CD4-positive, alpha-beta T cell (primary cell): ENCODE data around the gene VEGFA. TPM values are rescaled to one million over a fixed set of nuclear protein-coding genes. Genes with fewer than 3 reads are reported as not detected.
A peak's percentile ranks its signal among the peaks of the same experiment; 100 is the strongest.

Source experiments
- ATAC-seq: fragments of 200-7000 bp; cut with Tn5 transposase; one replicate; pipeline ENCODE4 v1.10.0; 2022; ENCODE audit warnings: mild to moderate bottlenecking; ENCODE audit not compliant: poor library complexity
- CTCF ChIA-PET: fragments of 350-600 bp; sonication (Branson Sonifier 250); formaldehyde crosslinking; loops from one replicate; lab custom pipeline; 2021; ENCODE audit warnings: antibody characterized with exemption, inconsistent platforms; lab: Charles Lee
- POLR2A ChIA-PET: fragments of 350-600 bp; sonication (Branson Sonifier 250); formaldehyde crosslinking; loops from one replicate; lab custom pipeline; 2021; ENCODE audit warnings: antibody characterized with exemption, inconsistent platforms; lab: Charles Lee
- DNase-seq, 14 experiments: peaks; one replicate each; pipeline ENCODE4 v3.0.0-alpha.2; 2013 to 2020; ENCODE audit warnings: mixed read lengths in 2 of 14
- H3K27ac ChIP-seq, 2 donors: one replicate each; pipeline versions ENCODE4 v1.5.1 to v1.7.0; 2013; ENCODE audit warnings: low read length in 2 of 2, low read depth in 1 of 2, mild to moderate bottlenecking in 1 of 2
- H3K27me3 ChIP-seq, 2 experiments: 1 replicate in 1 of 2; 2 replicates in 1 of 2; pipeline versions ENCODE4 v1.6.1 to v1.7.0; 2013; ENCODE audit warnings: low read length in 2 of 2, control low read depth in 1 of 2, mild to moderate bottlenecking in 1 of 2, moderate library complexity in 1 of 2; ENCODE audit not compliant: insufficient read depth in 2 of 2, control insufficient read depth in 1 of 2
- H3K36me3 ChIP-seq: one replicate; pipeline ENCODE4 v1.6.1; 2013; ENCODE audit warnings: low read length, control low read depth; ENCODE audit not compliant: insufficient read depth
- H3K4me1 ChIP-seq: one replicate; pipeline ENCODE4 v1.6.1; 2013; ENCODE audit warnings: low read length, control low read depth; ENCODE audit not compliant: insufficient read depth
- H3K4me3 ChIP-seq: one replicate; pipeline ENCODE4 v1.5.1; 2013; ENCODE audit warnings: mild to moderate bottlenecking, low read length, moderate library complexity
- H3K9me3 ChIP-seq, 2 experiments: 1 replicate in 1 of 2; 2 replicates in 1 of 2; pipeline versions ENCODE4 v1.6.1 to v1.7.0; 2013; ENCODE audit warnings: low read length in 2 of 2, mild to moderate bottlenecking in 2 of 2, control low read depth in 1 of 2, moderate library complexity in 1 of 2; ENCODE audit not compliant: control insufficient read depth in 1 of 2, insufficient read depth in 1 of 2
- H3K27ac Mint-ChIP-seq: one replicate; pipeline ENCODE4 v1.8.0; 2020; ENCODE audit warnings: mixed read lengths
- H3K27me3 Mint-ChIP-seq: one replicate; pipeline ENCODE4 v1.8.0; 2021; ENCODE audit warnings: mixed read lengths
- H3K36me3 Mint-ChIP-seq: one replicate; pipeline ENCODE4 v1.8.0; 2021; ENCODE audit warnings: low read depth, mixed read lengths
- H3K4me1 Mint-ChIP-seq: one replicate; pipeline ENCODE4 v1.8.0; 2021; ENCODE audit warnings: low read depth, mixed read lengths
- H3K4me3 Mint-ChIP-seq: one replicate; pipeline ENCODE4 v1.8.0; 2020; ENCODE audit warnings: mild to moderate bottlenecking, mixed read lengths
- H3K9me3 Mint-ChIP-seq: one replicate; pipeline ENCODE4 v1.8.0; 2020; ENCODE audit warnings: mixed read lengths
- CTCF ChIP-seq: fragments of 200-600 bp; IDR thresholded peaks from one replicate; pipeline ENCODE4 v1.8.0; 2022; ENCODE audit warnings: antibody characterized with exemption, mild to moderate bottlenecking
- intact Hi-C, 2 experiments: fragments of 100-400 bp; cut with DNase I in 1 of 2; cut with micrococcal nuclease in 1 of 2; formaldehyde crosslinking; loops; one replicate each; pipeline versions ENCODE4 v1.15.1 to v1.9.0; 2023 to 2025; cut with DNase I, micrococcal nuclease
- total RNA-seq, 174 experiments: library from RNA in 2 of 174; stranded (reverse) in 2 of 174; gene quantifications; one replicate each; pipeline ENCODE4 v1.2.3 and lab custom pipeline; 2021 to 2026

The VEGFA gene
- total RNA-seq, 2 experiments from 2014 or later, result 3.5 to 3.7 TPM

- Histone ChIP-seq H3K27ac (no peak overlapping the region), H3K36me3 (no peaks in the 10 kb centered on the region), H3K4me3 (no peak overlapping the region), H3K27me3 (peaks cover 0 to 3% of the 10 kb centered on the region in 2 experiments), H3K9me3 (no peaks in the 10 kb centered on the region), H3K4me1 (no peaks in the 10 kb centered on the region)
- Mint-ChIP-seq H3K27me3 (peaks cover 4% of the 10 kb centered on the region), H3K4me1 (no peaks in the 10 kb centered on the region), H3K27ac (no peak overlapping the region), H3K36me3 (no peaks in the 10 kb centered on the region), H3K4me3 (no peak overlapping the region), H3K9me3 (no peaks in the 10 kb centered on the region)
- intact Hi-C loops, result loop anchor here in 1 of 2 experiments (2.0 kb wide), 1 partner anchor 92 kb away; no protein-coding TSS in a partner anchor
- TF ChIP-seq CTCF, result peak; percentile 54
- peak in 3 of 14 experiments; percentile 16 to 33 (median 22) for DNase-seq
- ChIA-PET CTCF (no interaction called here), POLR2A (no interaction called here)
- ATAC-seq, result peak; percentile 34
These were observed 11.4 kb upstream of the VEGFA start for GRCh38 chr6:43758617-43759050.

- H3K27me3 Mint-ChIP-seq, result peaks cover 4% of the 10 kb centered on the region
- Histone ChIP-seq H3K27me3 (peaks cover 0 to 3% of the 10 kb centered on the region in 2 experiments), H3K36me3 (no peaks in the 10 kb centered on the region), H3K4me3 (no peak overlapping the region), H3K27ac (no peak overlapping the region), H3K9me3 (no peaks in the 10 kb centered on the region), H3K4me1 (no peaks in the 10 kb centered on the region)
- H3K4me1 Mint-ChIP-seq, result no peaks in the 10 kb centered on the region
- no peak for ATAC-seq
- intact Hi-C loops, result loop anchor here in 1 of 2 experiments (2.0 kb wide), 1 partner anchor 93 kb away; no protein-coding TSS in a partner anchor
- ChIA-PET POLR2A (no interaction called here), CTCF (interaction anchor here (1.5 kb wide), 1 partner anchor 10 kb away, joined by 4 read pairs; no protein-coding TSS in a partner anchor)
- no peak for DNase-seq
- H3K9me3 Mint-ChIP-seq, result no peaks in the 10 kb centered on the region
- H3K27ac Mint-ChIP-seq, result no peak overlapping the region
- TF ChIP-seq CTCF, result no peak
- H3K4me3 Mint-ChIP-seq, result no peak overlapping the region
- H3K36me3 Mint-ChIP-seq, result no peaks in the 10 kb centered on the region
These were observed 10.7 kb upstream of the VEGFA start for GRCh38 chr6:43759136-43759906.

GRCh38 chr6:43759907-43760206 lies 10.2 kb upstream of the VEGFA start:
- Mint-ChIP-seq H3K27me3 (peaks cover 4% of the 10 kb centered on the region), H3K27ac (no peak overlapping the region), H3K36me3 (no peaks in the 10 kb centered on the region), H3K9me3 (no peaks in the 10 kb centered on the region), H3K4me1 (no peaks in the 10 kb centered on the region), H3K4me3 (no peak overlapping the region)
- DNase-seq, result peak in 1 of 14 experiments; percentile 5
- intact Hi-C loops, result loop anchor here (2.0 to 10.0 kb wide), 3 partner anchors 93 to 155 kb away; no protein-coding TSS in a partner anchor
- ChIA-PET CTCF (interaction anchor here (1.5 kb wide), 1 partner anchor 9 kb away, joined by 4 read pairs; no protein-coding TSS in a partner anchor), POLR2A (no interaction called here)
- Histone ChIP-seq H3K36me3 (no peaks in the 10 kb centered on the region), H3K4me3 (no peak overlapping the region), H3K27ac (no peak overlapping the region), H3K27me3 (peaks cover 0 to 3% of the 10 kb centered on the region in 2 experiments), H3K9me3 (no peaks in the 10 kb centered on the region), H3K4me1 (no peaks in the 10 kb centered on the region)
- no peak for TF ChIP-seq CTCF
- ATAC-seq, result no peak
